GM12872 (cell line): ENCODE measurements around the gene ARSG.

Experiments used
- TF ChIP-seq, protein P1 (sequence below): IDR thresholded peaks from 3 replicates; pipeline ENCODE4 v1.5.1; 2011; ENCODE audit warnings: low read depth, mild to moderate bottlenecking, low read length, moderate library complexity; ENCODE audit not compliant: insufficient read depth

The ARSG gene

DNA sequence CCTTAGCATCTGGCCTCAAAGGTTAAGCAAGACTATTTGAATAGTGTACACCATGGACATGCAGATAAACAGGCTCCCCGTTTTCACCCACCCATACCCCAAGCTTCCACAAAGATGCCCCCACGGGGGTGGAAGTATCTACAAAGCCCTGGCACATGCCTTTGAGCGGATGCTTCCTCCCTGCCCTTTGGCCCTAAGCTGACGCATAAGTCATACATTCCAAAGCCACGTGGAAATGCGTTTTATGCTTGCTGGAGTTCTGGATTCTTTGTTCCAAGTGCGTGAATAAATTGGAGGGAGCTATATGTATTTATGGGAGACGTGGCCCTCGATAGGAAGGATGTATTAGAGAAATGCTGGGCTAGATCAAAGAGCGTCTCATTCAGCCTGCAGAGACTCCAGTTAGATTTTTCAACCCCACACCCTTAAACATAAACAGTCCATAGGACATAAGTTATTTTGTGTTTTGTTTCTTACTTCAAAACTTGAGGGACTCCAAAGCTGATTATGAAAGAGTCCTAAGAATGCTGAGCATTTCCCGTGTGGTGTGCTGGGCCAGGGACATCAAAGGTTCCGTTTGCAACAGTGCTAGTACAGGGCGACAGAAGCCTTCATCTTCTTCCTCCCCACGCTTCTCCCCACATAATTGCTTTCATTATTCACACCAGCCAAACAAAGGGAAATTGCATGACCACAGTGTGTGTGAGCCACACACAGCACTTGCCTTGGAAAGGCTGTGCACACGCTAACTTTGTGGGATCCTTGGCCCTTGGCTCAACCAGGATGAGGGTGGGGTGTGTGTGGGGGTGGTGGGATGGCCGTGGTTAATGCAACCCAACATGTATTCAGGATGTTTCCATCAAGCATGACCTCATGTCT lies 92.4 kb downstream of the ARSG start:
- TF ChIP-seq, protein P1, sequence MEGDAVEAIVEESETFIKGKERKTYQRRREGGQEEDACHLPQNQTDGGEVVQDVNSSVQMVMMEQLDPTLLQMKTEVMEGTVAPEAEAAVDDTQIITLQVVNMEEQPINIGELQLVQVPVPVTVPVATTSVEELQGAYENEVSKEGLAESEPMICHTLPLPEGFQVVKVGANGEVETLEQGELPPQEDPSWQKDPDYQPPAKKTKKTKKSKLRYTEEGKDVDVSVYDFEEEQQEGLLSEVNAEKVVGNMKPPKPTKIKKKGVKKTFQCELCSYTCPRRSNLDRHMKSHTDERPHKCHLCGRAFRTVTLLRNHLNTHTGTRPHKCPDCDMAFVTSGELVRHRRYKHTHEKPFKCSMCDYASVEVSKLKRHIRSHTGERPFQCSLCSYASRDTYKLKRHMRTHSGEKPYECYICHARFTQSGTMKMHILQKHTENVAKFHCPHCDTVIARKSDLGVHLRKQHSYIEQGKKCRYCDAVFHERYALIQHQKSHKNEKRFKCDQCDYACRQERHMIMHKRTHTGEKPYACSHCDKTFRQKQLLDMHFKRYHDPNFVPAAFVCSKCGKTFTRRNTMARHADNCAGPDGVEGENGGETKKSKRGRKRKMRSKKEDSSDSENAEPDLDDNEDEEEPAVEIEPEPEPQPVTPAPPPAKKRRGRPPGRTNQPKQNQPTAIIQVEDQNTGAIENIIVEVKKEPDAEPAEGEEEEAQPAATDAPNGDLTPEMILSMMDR: no peak

DNA sequence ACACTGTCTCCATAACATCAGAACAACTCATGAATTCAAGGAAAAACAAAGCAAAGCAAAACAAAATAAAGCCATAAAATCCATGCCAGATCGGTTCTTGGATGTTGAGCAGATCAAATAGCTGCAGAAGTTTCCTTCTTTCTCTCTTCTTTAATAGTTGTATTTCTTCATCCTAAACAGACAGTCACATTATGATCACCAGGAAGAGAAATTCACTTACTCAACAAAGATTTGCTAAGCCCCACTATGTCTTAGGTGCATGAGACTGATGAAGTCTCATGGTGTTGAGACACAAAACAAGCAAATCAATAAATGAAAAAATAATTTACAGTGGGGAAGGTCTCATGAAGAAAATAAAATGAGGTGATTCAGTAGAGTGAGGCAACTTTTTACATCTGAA lies 93.2 kb downstream of the ARSG start:
- TF ChIP-seq, protein P1: no peak

DNA sequence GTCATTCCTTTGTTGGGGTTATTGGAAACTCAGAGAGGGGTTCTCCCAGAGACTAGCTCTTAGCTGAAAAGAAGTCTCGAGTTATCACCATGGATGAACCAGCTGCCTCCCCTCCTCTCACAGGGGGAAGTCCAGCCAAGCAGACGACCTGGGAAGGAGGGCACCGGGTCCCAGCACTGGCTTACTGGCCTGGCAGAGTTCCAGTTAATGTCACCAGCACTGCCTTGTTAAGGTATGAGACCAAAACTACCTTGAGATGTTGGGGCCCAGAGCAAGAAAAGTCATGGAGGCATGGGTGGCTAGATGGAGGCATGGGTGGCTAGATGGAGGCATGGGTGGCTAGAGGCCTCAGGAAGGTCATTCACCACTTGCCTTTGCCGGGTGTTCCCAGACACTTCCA lies 93.6 kb downstream of the ARSG start:
- TF ChIP-seq, protein P1: no peak

DNA sequence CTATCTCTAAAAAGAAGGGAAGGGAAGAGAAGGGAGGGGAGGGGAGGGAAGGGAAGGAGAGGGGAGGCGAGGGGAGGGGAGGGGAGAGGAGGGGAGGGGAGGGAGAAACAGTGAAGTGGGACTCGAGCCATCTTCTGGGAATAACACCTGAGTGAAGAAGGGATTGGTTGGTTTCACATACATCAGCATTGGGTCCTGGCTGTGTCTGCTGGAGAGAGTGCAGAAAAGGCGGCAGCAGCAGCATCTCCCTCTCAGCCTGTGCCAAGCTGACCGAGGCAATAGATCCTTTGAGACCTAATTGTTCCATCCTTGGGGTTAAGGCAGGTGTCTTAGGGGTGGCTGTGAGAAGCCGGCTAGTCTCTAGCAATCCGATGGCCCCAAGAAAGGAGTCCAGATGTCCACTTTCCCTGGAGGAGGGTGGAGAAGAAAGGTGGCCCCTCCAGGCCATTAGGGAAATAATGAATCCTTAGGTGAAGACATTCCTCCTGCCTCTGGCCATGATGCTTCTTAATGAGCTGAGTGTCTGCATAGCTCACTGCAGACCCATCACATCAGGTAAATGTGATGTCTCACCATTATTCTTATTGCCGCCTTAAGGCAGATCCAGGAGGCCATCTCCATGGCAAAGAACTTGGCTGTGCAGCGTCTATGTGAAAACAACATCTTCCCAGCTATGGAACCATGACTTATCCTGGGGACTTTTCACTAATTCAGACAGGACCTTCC lies 94.4 kb downstream of the ARSG start:
- TF ChIP-seq, protein P1: no peak

DNA sequence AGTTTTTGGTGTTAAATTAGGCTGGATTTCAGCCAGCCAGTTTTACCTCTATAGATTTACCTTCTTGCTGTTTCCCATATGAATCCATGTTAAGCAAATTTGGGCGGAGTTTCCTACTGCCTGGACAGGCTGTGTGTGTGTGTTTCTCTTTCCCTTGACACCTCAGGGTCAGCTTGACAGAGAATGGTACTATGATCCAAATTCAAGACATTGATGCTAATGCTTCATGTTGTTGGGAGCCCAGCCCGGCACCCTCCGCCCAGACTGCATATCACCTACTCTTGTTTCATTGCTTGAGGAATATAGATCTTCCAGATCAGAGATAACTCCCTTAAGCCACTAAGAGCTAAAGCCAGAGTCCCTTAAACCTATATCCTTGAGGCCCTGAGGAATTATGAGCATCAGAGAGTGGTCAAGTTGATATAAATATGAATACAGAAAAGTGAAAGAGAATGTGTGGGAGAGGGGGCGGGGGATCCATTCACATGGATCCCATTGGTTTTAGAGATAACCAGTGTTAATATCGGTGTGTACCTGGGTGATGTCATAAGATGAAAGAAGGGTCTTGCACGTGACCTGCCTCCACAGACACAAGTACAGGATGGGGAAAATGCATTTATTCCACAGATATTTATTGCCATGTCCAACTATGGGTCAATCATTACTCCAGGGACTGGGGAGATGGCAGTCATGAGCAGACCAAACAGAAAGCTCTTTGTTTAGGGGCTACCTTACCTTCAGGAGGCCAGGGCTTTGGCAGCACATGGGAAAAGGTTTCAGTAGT lies 96.3 kb downstream of the ARSG start:
- TF ChIP-seq, protein P1: no peak

DNA sequence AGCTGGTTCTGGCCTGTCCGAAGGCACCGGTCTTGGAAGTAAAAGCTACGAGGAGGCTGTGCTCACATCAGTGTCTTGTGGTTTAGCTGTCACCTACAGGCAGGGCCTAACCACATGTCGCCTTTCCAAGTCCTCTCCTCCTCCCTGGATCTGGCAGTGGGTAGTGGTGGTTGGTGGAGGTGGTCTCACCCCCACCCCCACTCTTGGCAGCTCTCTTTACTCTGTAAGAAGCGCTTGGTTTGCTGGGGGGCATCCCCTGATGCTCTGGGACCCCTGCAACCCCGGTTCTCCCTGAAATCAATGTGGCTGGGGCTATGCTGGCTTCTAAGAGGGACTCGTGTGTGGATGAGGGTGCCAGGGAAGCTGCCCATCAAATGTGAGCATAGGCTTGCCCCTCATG lies 97.7 kb downstream of the ARSG start:
- TF ChIP-seq, protein P1: no peak
